ENCODE results near the gene GORASP2. TPM values are rescaled to one million over a fixed set of nuclear protein-coding genes. Genes with fewer than 3 reads are reported as not detected.

GORASP2 gene
- total RNA-seq, 1 donor from 2014 or later = 126 TPM

DNA sequence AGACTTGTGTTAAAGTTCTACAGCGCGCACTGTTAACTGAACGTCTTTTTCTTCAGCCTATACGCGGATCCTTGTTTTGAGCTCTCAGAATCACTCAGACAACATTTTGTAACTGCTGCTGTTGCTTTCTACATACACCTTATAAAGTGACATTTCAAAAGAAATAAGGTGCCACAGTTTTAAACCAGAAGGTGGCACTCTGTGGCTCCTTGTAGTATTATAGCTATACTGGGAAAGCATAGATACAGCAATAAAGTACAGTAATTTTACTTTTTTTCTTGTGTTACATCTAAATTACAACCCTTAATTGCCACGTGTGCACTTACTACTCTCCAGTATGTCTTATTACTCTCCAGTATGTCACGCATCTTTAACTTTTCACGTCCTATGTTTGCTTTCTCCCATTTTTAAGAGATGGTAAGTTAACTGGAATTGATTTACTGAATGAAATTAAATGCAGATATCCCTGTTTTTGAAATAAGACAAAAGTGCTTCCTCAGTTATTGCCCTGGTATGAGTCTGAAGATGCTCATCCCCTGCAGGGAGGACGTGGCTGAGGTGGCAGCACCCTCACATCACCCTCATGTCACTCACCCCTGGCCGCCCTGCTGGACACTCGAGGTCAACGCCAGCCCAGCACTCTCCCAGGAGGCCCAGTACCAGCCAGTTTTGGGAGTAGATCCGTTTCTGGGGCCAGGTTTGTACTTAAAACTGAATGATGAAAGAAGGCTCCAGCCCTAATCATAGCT lies 37.8 kb downstream of the GORASP2 start:
- DNase-seq (ENCODE audit: low spot score) = no peak
- H3K36me3 Mint-ChIP-seq (ENCODE audit: low read depth) = peaks cover 35% of the 10 kb centered on the region
- TF ChIP-seq, protein P1, sequence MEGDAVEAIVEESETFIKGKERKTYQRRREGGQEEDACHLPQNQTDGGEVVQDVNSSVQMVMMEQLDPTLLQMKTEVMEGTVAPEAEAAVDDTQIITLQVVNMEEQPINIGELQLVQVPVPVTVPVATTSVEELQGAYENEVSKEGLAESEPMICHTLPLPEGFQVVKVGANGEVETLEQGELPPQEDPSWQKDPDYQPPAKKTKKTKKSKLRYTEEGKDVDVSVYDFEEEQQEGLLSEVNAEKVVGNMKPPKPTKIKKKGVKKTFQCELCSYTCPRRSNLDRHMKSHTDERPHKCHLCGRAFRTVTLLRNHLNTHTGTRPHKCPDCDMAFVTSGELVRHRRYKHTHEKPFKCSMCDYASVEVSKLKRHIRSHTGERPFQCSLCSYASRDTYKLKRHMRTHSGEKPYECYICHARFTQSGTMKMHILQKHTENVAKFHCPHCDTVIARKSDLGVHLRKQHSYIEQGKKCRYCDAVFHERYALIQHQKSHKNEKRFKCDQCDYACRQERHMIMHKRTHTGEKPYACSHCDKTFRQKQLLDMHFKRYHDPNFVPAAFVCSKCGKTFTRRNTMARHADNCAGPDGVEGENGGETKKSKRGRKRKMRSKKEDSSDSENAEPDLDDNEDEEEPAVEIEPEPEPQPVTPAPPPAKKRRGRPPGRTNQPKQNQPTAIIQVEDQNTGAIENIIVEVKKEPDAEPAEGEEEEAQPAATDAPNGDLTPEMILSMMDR (IDR thresholded peaks at IDR 0.05) = peak; percentile 64
- H3K9me3 Mint-ChIP-seq (ENCODE audit: low read depth) = no peaks in the 10 kb centered on the region
- H3K27me3 Mint-ChIP-seq (ENCODE audit: low read depth) = no peaks in the 10 kb centered on the region
- H3K27ac Mint-ChIP-seq (ENCODE audit: unreplicated experiment) = no peak overlapping the region
- H3K4me1 Mint-ChIP-seq (ENCODE audit: low read depth) = peaks cover 5% of the 10 kb centered on the region
- no peak overlapping the region for H3K4me3 Mint-ChIP-seq (ENCODE audit: unreplicated experiment)

DNA sequence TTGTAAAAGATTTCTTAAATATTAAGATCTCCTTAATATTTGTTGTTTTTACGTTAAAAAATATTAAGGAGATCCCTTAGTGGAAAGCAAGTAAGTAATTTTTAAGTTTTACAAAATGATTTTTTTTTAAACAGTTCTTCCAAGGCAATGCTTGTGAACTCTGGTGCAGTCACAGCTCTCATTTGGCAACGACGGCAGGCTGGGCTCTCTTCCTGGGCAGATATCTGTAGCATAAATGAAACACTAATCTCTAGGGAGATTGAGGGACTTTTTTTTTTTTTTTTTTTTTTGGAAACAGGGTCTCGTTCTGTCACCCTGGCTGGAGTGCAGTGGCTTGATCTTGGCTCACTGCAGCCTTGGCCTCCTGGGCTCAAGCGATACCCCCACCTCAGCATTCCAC lies 38.5 kb downstream of the GORASP2 start:
- Mint-ChIP-seq H3K9me3 (ENCODE audit: low read depth) (no peaks in the 10 kb centered on the region), H3K4me3 (ENCODE audit: unreplicated experiment) (no peak overlapping the region), H3K27me3 (ENCODE audit: low read depth) (no peaks in the 10 kb centered on the region), H3K27ac (ENCODE audit: unreplicated experiment) (no peak overlapping the region), H3K36me3 (ENCODE audit: low read depth) (peaks cover 33% of the 10 kb centered on the region), H3K4me1 (ENCODE audit: low read depth) (peaks cover 9% of the 10 kb centered on the region)
- TF ChIP-seq, protein P1 (IDR thresholded peaks at IDR 0.05) = no peak
- no peak for DNase-seq (ENCODE audit: low spot score)

DNA sequence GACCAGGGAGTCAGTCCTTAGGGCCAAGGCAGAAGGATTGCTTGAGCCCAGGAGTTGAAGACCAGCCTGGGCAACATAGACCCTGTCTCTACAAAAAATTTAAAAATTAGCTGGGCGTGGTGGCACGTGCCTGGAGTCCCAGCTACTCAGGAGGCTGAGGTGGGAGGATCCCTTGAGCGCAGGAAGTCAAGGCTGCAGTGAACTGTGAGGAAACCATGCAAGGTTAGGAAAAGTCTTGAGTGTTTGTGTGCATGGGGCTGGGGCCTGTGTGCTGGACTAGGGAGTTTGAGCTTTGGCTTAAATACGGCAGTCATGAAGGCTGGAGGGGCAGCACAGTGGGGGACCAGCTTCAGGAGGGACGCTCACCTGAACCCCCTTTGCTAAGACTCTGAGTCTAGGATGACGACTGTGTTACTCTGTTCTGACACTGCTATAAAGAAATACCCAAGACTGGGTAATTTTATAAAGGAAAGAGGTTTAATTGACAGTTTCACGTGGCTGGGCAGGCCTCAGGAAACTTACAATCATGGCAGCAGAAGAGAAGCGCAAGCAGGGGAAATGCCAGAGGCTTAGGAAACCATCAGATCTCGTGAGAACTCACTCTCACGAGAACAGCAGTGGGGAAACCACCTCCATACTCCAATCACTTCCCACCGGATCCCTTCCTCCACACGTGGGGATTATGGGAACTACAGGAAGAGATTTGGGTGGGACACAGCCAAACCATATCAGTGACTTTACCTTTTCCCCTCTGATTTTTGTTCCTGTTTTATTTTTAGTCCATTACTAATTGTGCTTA lies 39.4 kb downstream of the GORASP2 start:
- no peak overlapping the region for H3K27ac Mint-ChIP-seq (ENCODE audit: unreplicated experiment)
- no peak for DNase-seq (ENCODE audit: low spot score)
- H3K4me3 Mint-ChIP-seq (ENCODE audit: unreplicated experiment) = no peak overlapping the region
- TF ChIP-seq, protein P1 (IDR thresholded peaks at IDR 0.05) = no peak
- no peaks in the 10 kb centered on the region for H3K27me3 Mint-ChIP-seq (ENCODE audit: low read depth)
- peaks cover 30% of the 10 kb centered on the region for H3K36me3 Mint-ChIP-seq (ENCODE audit: low read depth)
- peaks cover 16% of the 10 kb centered on the region for H3K4me1 Mint-ChIP-seq (ENCODE audit: low read depth)
- no peaks in the 10 kb centered on the region for H3K9me3 Mint-ChIP-seq (ENCODE audit: low read depth)

DNA sequence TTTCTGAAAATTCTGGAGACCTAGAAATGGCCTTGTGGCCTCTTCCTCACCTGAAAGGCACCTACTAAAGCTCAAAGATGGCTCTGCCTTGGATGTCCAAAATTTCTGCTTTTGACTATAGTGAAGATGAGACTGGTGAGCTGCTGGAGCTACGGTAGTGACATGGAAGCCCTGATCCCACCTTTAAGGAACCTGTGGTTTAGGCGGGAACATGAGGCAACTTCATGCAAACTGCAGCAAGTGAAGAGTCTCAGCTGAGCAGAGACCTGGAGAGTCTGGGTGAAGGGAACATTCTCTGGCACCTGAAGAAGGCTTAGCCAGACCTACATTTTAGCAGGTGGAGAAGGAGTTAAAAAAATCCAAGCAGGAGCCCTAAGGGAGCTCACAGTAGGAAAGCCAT lies 40.0 kb downstream of the GORASP2 start:
- no peaks in the 10 kb centered on the region for H3K27me3 Mint-ChIP-seq (ENCODE audit: low read depth)
- no peak overlapping the region for H3K4me3 Mint-ChIP-seq (ENCODE audit: unreplicated experiment)
- no peaks in the 10 kb centered on the region for H3K9me3 Mint-ChIP-seq (ENCODE audit: low read depth)
- TF ChIP-seq, protein P1 (IDR thresholded peaks at IDR 0.05) = no peak
- no peak overlapping the region for H3K27ac Mint-ChIP-seq (ENCODE audit: unreplicated experiment)
- no peak for DNase-seq (ENCODE audit: low spot score)
- peaks cover 17% of the 10 kb centered on the region for H3K4me1 Mint-ChIP-seq (ENCODE audit: low read depth)
- H3K36me3 Mint-ChIP-seq (ENCODE audit: low read depth) = peaks cover 27% of the 10 kb centered on the region

DNA sequence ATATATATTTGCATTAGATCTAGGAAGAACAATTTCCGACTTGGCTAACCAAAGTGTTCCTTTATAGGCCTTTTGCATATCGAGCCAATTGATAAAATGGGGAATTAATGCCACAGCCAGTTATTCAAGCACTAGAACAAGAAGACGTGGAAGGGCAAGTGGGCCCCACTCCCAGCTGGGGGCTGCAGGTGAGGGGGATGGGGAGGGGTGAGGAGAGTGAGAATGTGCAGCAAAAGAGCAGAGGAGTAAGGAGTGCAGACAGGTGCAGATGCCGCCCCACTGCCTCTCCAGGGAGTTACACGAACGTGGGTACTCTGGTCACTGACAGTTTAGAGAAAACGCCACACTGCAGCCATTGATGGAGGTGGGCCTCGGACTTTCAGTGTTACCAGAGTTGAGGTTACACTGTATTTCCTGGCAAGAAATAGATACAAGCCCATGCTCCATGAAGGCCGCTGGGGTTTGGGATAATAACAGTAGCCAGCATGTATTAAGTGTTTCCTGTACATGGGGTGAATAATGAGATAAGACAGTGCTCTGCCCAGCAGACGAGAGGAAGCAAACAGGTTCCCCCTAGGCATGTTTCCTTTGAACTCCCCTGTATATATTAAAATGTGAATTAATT lies 40.9 kb downstream of the GORASP2 start:
- Mint-ChIP-seq H3K4me3 (ENCODE audit: unreplicated experiment) (no peak overlapping the region), H3K27ac (ENCODE audit: unreplicated experiment) (no peak overlapping the region), H3K27me3 (ENCODE audit: low read depth) (no peaks in the 10 kb centered on the region), H3K9me3 (ENCODE audit: low read depth) (no peaks in the 10 kb centered on the region), H3K4me1 (ENCODE audit: low read depth) (peaks cover 21% of the 10 kb centered on the region), H3K36me3 (ENCODE audit: low read depth) (peaks cover 23% of the 10 kb centered on the region)
- TF ChIP-seq, protein P1 (IDR thresholded peaks at IDR 0.05) = no peak
- DNase-seq (ENCODE audit: low spot score) = no peak
